Parathyroid adenoma (tissue), 2 donors: Measurements from ENCODE around the gene LYSMD1.

Experiments used
- H2AFZ ChIP-seq: fragments of 300-600 bp; sonication (generic); one replicate; pipeline ENCODE4 v1.7.0; 2017; ENCODE audit warnings: antibody characterized with exemption, mild to moderate bottlenecking
- H3K27ac ChIP-seq: fragments of 300-600 bp; sonication (generic); one replicate; pipeline ENCODE4 v1.7.0; 2017
- H3K27me3 ChIP-seq: fragments of 300-600 bp; sonication (generic); one replicate; pipeline ENCODE4 v1.7.0; 2017; ENCODE audit warnings: low read length; ENCODE audit not compliant: control insufficient read depth, insufficient read depth
- H3K36me3 ChIP-seq: fragments of 300-600 bp; sonication (generic); one replicate; pipeline ENCODE4 v1.7.0; 2017; ENCODE audit warnings: low read length; ENCODE audit not compliant: control insufficient read depth, insufficient read depth
- H3K4me1 ChIP-seq: fragments of 300-600 bp; sonication (generic); one replicate; pipeline ENCODE4 v1.7.0; 2017; ENCODE audit warnings: control low read depth
- H3K4me2 ChIP-seq: fragments of 300-600 bp; sonication (generic); one replicate; pipeline ENCODE4 v1.7.0; 2017; ENCODE audit warnings: low read length
- H3K4me3 ChIP-seq: fragments of 300-600 bp; sonication (generic); one replicate; pipeline ENCODE4 v1.7.0; 2017; ENCODE audit warnings: low read depth, low read length
- H3K79me2 ChIP-seq: fragments of 300-600 bp; sonication (generic); one replicate; pipeline ENCODE4 v1.7.0; 2017; ENCODE audit warnings: control low read depth
- H3K9ac ChIP-seq: fragments of 300-600 bp; sonication (generic); one replicate; pipeline ENCODE4 v1.7.0; 2017; ENCODE audit warnings: mild to moderate bottlenecking
- H3K9me3 ChIP-seq: fragments of 300-600 bp; sonication (generic); one replicate; pipeline ENCODE4 v1.7.0; 2017; ENCODE audit warnings: low read length; ENCODE audit not compliant: control insufficient read depth
- TF ChIP-seq, protein P1 (sequence below): fragments of 300-600 bp; sonication (generic); IDR thresholded peaks from one replicate; pipeline ENCODE4 v1.7.0; 2017; ENCODE audit warnings: antibody characterized with exemption, mild to moderate bottlenecking
- donor health status: primary hyperparathyroidism.

Gene LYSMD1

GRCh38 chr1:151159373-151159772 lies 6.3 kb downstream of the LYSMD1 start:
- H3K4me3 ChIP-seq = peak overlapping the region; percentile 15
- H2AFZ ChIP-seq = no peak overlapping the region
- H3K9me3 ChIP-seq = no peaks in the 10 kb centered on the region
- H3K27me3 ChIP-seq = no peaks in the 10 kb centered on the region
- H3K9ac ChIP-seq = no peak overlapping the region
- H3K27ac ChIP-seq = peak overlapping the region; percentile 36
- TF ChIP-seq, protein P1, sequence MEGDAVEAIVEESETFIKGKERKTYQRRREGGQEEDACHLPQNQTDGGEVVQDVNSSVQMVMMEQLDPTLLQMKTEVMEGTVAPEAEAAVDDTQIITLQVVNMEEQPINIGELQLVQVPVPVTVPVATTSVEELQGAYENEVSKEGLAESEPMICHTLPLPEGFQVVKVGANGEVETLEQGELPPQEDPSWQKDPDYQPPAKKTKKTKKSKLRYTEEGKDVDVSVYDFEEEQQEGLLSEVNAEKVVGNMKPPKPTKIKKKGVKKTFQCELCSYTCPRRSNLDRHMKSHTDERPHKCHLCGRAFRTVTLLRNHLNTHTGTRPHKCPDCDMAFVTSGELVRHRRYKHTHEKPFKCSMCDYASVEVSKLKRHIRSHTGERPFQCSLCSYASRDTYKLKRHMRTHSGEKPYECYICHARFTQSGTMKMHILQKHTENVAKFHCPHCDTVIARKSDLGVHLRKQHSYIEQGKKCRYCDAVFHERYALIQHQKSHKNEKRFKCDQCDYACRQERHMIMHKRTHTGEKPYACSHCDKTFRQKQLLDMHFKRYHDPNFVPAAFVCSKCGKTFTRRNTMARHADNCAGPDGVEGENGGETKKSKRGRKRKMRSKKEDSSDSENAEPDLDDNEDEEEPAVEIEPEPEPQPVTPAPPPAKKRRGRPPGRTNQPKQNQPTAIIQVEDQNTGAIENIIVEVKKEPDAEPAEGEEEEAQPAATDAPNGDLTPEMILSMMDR = no peak
- no peaks in the 10 kb centered on the region for H3K79me2 ChIP-seq
- H3K4me2 ChIP-seq = peak overlapping the region; percentile 50
- no peaks in the 10 kb centered on the region for H3K36me3 ChIP-seq
- no peaks in the 10 kb centered on the region for H3K4me1 ChIP-seq

DNA sequence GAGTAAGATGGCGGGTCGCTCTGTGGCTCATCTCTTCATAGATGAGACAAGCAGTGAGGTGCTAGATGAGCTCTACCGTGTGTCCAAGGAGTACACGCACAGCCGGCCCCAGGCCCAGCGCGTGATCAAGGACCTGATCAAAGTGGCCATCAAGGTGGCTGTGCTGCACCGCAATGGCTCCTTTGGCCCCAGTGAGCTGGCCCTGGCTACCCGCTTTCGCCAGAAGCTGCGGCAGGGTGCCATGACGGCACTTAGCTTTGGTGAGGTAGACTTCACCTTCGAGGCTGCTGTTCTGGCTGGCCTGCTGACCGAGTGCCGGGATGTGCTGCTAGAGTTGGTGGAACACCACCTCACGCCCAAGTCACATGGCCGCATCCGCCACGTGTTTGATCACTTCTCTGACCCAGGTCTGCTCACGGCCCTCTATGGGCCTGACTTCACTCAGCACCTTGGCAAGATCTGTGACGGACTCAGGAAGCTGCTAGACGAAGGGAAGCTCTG lies 6.9 kb downstream of the LYSMD1 start:
- H3K27ac ChIP-seq = peak overlapping the region; percentile 36
- H3K4me3 ChIP-seq = peak overlapping the region; percentile 15
- H3K27me3 ChIP-seq = no peaks in the 10 kb centered on the region
- no peaks in the 10 kb centered on the region for H3K79me2 ChIP-seq
- no peak overlapping the region for H2AFZ ChIP-seq
- H3K36me3 ChIP-seq = no peaks in the 10 kb centered on the region
- H3K9me3 ChIP-seq = no peaks in the 10 kb centered on the region
- TF ChIP-seq, protein P1 = no peak
- H3K4me1 ChIP-seq = no peaks in the 10 kb centered on the region
- no peak overlapping the region for H3K9ac ChIP-seq
- H3K4me2 ChIP-seq = peak overlapping the region; percentile 50

GRCh38 chr1:151158326-151158725 lies 7.4 kb downstream of the LYSMD1 start:
- H3K27me3 ChIP-seq = no peaks in the 10 kb centered on the region
- H3K4me2 ChIP-seq = no peak overlapping the region
- no peaks in the 10 kb centered on the region for H3K36me3 ChIP-seq
- H3K4me1 ChIP-seq = no peaks in the 10 kb centered on the region
- H3K27ac ChIP-seq = no peak overlapping the region
- H3K9ac ChIP-seq = no peak overlapping the region
- TF ChIP-seq, protein P1 = no peak
- H3K9me3 ChIP-seq = no peaks in the 10 kb centered on the region
- no peak overlapping the region for H2AFZ ChIP-seq
- H3K79me2 ChIP-seq = no peaks in the 10 kb centered on the region
- no peak overlapping the region for H3K4me3 ChIP-seq

- Histone ChIP-seq H3K9me3 (no peaks in the 10 kb centered on the region), H3K4me2 (no peak overlapping the region), H3K4me3 (no peak overlapping the region), H3K4me1 (no peaks in the 10 kb centered on the region), H3K27ac (no peak overlapping the region), H3K27me3 (no peaks in the 10 kb centered on the region), H3K9ac (no peak overlapping the region), H3K36me3 (no peaks in the 10 kb centered on the region), H2AFZ (no peak overlapping the region), H3K79me2 (no peaks in the 10 kb centered on the region)
- TF ChIP-seq, protein P1 = no peak
Observed at GRCh38 chr1:151157067-151157531, 8.6 kb downstream of the LYSMD1 start.

GRCh38 chr1:151156515-151156819 lies 9.2 kb downstream of the LYSMD1 start, which contains the start of gene TNFAIP8L2:
TSS of gene TNFAIP8L2 (plus strand) at chr1:151156649. CDS start at chr1:151158698, 2,049 bp downstream.
- Histone ChIP-seq H3K4me2 (no peak within 1 kb of the TSS), H3K4me1 (no peaks in the 10 kb centered on the region), H3K9ac (no peak within 1 kb of the TSS), H3K27me3 (no peaks in the 10 kb centered on the region), H3K9me3 (no peaks in the 10 kb centered on the region), H3K79me2 (no peaks in the 10 kb centered on the region), H3K27ac (no peak within 1 kb of the TSS), H2AFZ (no peak within 1 kb of the TSS), H3K4me3 (no peak within 1 kb of the TSS), H3K36me3 (no peaks in the 10 kb centered on the region)
- TF ChIP-seq, protein P1 = no peak
